ENCODE data around the gene STARD3.

The STARD3 gene

DNA sequence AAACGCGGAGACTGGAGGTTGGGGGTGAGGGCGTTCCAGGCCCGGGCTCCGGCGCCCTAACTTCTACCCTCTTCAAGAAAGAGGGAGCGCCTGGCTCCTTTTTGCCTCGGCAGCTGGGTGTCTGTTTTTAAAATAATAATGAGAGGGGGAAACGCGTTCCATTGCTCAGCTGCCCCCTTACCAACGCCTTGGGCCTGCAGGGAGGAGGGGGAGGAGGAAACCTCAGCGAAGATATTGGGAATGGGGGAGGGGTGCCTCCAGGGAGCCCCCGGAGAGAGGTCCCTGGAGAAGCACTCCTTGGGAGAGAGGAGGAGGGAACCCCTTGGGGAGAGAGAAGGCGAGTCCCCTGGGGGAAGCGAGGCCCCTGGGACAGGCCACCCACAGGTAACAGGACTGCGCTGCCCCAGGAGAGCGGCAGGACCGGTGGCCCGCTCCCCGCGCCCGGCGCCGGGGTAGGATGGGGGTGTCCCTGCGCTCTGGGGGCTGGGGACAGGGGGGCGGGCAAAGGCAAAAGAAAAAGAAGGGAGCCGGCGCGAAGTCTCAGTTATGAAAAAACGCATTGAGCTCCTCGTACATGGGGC lies 31.9 kb upstream of the STARD3 start:
- no peak for DNase-seq (ENCODE audit: low read depth)

DNA sequence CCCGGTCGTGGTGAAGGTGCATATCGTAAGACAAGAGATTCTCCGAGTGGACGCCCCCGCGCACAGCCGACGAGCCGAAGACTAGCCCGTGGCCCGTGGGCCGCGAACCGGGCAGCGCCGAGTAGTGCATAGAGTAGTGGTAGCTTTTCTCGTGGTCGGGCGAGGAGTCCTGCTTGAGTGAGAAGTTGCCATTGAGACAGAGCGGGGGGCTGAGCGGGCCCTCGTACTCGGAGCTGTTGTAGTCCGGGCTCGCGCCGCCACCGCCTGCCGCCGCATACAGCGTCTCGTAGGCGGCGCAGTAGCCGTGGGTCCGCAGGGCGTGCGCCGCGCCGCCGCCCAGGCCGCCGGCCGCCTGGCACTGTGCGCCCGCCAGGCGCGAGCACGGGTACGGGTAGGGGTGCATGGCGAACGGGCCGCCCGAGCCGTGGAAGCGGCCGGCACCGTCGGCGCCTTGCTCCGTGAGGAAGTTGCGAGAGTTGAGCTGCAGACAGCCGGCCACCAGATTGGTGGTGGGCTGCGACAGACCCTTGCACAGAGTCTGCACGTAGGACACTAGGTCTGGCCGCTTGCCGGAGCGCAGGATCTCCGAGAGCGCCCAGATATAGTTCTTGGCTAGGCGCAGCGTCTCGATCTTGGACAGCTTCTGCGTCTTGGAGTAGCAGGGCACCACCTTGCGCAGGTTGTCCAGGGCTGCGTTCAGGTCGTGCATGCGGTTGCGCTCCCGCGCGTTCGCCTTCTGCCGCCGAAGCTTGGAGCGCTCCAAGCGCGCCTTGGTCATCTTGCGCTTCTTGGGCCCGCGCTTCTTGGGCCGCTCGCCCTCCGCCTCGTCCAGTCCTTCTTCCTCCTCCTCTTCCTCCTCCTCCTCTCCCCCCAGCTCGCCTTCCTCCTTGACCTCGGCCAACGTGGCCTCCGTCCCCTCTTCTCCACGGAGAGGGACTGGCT lies 31.2 kb upstream of the STARD3 start:
- DNase-seq (ENCODE audit: low read depth): no peak

DNA sequence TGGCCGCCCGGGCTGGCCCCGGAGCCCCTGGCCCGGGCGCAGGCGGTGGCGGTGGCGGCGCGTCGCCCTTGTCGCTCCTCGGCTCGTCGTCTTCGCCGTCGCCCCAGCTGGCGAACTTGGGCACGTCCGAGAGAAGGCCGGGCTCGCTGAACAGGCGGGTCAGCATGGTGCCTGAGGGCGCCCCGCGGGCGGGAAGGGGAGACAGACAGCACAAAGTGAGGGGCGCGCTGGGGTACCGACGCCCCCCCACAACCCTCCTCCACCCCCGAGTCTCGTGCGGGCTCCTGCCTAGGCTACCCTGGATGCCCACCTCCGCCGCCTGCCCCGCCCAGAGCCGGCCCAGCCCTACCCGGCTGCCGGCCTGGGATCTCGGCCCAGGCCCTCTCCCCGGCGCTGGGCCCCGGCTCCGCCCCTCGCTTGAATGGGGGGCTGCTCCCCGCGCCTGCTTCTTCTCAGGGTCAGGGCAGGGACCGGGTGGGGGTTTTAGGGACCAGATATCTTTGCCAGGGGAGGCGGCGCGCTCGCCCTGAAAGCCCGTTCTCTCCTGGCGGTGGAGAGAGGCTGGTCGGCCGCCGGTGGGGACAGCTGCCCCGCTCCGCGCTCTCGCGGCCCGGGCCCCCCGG lies 30.4 kb upstream of the STARD3 start:
- DNase-seq (ENCODE audit: low read depth): no peak

- DNase-seq (ENCODE audit: low read depth): no peak
Observed at GRCh38 chr17:39607057-39607850, 29.7 kb upstream of the STARD3 start.

DNA sequence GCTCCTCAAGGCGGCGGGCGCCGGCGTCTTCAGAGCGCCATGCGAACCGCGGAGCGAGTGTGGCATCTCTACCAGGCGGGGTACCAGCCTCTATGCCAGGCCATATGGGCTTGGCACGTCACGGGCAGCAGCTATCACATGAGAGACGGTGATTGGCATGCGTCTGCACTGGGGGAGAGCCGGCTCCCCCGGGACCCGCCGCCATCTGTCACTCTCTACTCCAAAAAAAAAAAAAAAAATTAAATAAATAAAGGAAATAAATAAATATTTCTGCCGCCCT lies 29.2 kb upstream of the STARD3 start, which contains the start of gene NEUROD2:
NEUROD2 (minus strand) TSS at position 70 of the 280 bp plus-strand sequence. CDS start 1,321 bp downstream, outside the sequence.
- DNase-seq (ENCODE audit: low read depth): no peak

DNA sequence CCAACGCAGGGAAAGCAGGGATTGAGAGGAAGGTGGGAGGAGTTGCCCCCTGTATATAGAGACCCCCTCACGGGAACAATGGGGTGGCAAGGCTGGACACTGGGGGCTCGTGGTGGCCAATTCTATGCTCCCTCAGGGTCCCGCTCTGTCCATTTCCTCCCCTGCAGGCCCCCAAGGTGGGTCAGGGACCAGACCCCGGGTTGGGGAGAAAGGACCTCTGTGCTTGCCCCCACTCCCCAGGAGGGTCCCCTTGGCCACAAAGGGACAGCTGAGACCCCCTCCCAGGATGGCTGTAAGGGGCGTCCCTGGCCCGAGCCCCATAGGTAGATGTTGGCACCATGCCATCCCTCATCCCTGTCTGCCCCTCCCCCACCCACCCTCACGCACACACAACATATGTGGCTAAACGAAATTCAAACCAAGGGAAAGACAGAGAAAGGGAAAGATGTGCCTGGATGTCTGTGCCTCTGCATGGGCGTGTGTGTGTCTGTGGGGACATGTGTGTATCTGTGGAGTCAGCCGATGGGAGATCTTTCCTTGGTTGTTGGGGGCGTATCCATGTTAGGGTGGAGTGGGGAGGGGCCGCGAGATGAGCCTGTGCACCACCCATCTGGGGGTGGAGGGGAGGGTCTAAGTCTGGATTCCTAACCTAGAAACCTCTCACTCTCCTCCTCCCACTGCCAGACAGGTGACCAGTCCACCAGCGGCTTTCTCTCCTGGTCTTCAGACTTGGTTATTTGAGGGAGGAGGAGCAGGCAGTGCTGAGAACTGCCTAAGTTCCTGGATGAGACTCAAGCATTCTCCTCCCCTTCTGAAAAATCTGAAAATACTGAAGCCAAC lies 28.6 kb upstream of the STARD3 start:
- DNase-seq (ENCODE audit: low read depth): no peak

GRCh38 chr17:39609416-39610025 lies 27.4 kb upstream of the STARD3 start:
- DNase-seq (ENCODE audit: low read depth): no peak

DNA sequence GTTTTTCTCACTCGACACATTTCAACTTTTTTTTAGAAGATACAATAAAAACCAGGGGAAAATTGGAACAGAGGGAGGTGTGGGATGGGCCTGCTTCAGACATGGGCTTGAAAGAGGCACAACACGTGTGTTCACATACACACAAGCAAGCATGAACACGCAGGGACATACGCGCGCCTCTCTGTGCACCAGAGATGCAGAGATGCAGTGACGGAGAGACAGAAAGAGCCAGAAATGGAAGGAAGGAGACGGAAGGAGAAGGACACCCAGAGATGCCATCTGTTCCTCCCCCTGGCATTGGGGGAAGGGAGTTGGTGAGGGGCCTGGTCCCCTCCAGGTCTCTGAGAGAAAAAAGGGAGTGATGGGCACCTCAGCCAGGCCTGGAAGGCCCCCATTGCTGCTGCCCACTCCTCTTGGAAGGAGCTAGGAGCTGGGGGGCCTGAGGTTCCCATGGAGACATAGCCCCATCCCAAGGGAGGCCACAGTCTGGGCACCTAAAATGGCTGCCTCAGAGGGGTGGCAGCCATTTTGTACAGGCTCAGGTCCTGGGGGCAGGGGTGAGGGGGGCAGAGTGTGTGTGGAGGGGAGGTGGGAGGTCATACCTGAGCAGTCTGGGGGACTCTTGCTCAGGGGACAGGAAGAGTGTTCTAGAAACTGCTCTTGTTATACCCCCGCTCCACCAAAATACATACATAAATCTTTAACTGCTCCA lies 25.4 kb upstream of the STARD3 start:
- no peak for DNase-seq (ENCODE audit: low read depth)

GRCh38 chr17:39612291-39612894 lies 24.6 kb upstream of the STARD3 start:
- DNase-seq (ENCODE audit: low read depth): no peak

DNA sequence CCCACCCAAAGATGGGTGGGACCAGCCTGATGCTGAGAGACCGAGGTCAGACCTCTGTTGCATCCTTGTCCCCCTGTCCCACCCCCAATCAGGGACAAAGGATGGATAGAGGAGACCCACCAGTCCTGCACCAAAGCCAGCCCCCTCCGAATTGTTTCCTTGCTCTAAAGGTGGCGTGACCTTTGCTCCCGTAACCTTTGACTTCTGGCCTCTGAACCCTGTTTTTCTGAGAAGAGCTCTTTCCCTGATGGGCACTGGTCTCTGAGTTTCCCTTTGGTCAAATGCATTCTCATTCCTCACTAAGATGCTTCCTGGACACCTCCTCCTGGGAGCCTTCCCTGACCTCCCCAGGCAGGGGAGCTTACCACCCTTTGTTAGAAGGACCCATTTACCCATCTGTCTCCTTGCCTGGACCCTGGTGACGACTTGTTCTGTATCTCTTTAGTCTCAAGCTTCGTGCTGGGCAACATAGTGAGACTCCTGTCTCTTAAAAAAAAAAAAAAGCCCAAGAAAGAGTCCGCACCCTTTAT lies 23.9 kb upstream of the STARD3 start:
- DNase-seq (ENCODE audit: low read depth): no peak

- DNase-seq (ENCODE audit: low read depth): no peak
Observed at GRCh38 chr17:39614545-39615157, 22.3 kb upstream of the STARD3 start.

DNA sequence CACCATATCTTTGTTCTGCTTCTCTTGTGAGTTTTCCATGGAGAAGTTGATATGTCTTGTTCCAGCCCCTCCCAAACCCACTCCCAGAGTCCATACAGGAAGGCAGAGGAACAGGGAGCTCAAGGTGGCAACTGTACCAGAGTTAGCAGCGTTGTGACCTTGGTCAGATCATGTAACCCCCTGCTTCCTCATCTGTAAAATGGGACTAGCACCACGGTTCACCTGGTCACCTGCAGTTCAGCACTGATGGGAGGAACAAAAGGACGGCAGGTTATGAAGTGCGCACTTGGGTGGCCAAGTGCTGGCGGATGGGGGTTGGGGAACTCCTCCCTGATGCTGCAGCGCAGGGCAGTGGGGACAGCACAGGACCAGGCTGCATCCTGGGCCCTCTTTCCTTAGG lies 21.5 kb upstream of the STARD3 start:
- DNase-seq (ENCODE audit: low read depth): no peak

DNA sequence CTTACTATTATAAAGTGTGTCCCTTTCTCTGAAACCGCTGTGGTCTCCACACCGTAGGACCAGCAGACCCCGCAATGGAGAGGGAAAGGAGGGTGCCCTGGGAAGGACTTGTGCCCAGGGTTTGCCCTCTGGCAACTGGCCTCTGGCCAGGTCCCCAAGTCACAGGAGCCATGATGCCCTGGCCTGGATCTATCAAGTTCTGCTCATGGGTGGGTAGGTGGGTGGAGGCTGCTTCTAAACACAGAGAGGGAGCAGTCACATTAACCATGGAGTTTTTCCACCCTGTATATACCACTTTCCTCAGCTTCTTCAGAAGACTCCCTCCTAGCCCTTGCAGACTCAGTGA lies 19.9 kb upstream of the STARD3 start:
- no peak for DNase-seq (ENCODE audit: low read depth)

- no peak for DNase-seq (ENCODE audit: low read depth)
Observed at GRCh38 chr17:39617446-39618245, 19.3 kb upstream of the STARD3 start.

GRCh38 chr17:39618246-39618913 lies 18.6 kb upstream of the STARD3 start:
- DNase-seq (ENCODE audit: low read depth): no peak

DNA sequence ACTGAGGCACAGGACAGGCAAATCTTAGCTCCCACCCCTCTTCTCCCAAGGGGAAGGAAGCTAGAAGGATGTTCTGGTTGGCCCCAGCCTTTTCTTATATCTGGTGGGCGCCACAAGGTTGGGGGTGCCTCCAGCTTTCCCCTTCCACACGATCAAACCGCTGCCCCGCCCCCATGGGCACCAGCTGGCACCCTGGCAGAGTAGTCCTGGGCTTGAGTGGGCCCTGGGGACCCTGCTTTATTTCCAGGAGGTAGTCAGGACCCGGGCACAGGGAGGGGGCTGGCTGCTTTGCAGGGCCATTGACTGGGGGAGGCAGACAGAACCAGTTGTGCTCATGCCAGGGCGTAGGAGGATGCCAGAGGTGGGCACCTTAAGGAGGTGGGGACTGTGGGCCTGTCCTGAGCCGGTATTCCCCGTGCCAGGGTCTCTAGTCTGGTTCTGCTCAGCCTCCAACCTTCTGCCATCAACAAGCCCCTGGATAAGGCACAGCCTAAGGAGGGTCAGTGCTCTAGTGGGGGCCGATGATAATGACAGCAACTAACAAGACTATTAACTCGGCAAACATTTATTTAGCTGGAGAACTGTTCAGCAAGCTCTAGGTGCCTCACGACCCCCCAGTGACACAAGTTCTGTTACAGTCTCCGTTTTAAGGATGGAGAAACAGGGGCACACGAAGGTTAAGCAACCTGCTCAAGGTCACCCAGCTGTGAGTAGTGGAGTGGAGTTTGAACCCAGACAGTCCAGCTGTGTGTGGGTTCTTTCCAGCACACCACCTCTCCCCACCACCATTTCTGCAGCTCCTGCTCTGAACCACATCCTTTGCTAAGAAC lies 17.8 kb upstream of the STARD3 start:
- DNase-seq (ENCODE audit: low read depth): no peak

DNA sequence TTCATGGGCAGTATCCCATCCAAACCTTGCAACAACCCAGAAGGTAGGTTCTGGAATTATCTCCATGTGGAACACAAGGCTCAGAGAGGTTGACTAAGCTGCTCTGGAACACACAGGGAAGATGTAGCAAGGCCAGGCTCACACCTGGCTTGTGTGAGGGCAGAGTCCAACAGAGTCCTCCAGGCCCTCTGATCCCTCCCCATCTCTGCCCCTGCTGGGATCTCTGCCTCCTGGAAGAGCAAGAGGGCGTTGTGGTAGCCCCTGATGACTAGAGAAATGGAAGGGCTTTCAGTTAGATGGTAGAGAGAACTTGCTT lies 17.2 kb upstream of the STARD3 start:
- no peak for DNase-seq (ENCODE audit: low read depth)
